Trophoblast cell (in vitro differentiated cells and primary cell): ENCODE results near the gene SAMD5.
A peak's percentile ranks its signal among the peaks of the same experiment; 100 is the strongest.

Source experiments
- DNase-seq, 2 donors: peaks; one replicate each; pipeline ENCODE4 v3.0.0-alpha.2; 2016
- H2AFZ ChIP-seq: 2 replicates; pipeline ENCODE4 v1.6.1; 2013; ENCODE audit warnings: low read length, moderate library complexity, mild to moderate bottlenecking; ENCODE audit not compliant: insufficient read depth, poor library complexity
- H2AK5ac ChIP-seq: 2 replicates; pipeline ENCODE4 v1.6.1; 2013; ENCODE audit warnings: mild to moderate bottlenecking, low read length
- H2BK120ac ChIP-seq: 2 replicates; pipeline ENCODE4 v1.6.1; 2013; ENCODE audit warnings: low read length, mild to moderate bottlenecking, moderate library complexity; ENCODE audit not compliant: insufficient read depth, poor library complexity
- H2BK12ac ChIP-seq: 2 replicates; pipeline ENCODE4 v1.6.1; 2013; ENCODE audit warnings: mild to moderate bottlenecking, low read length, moderate library complexity
- H2BK5ac ChIP-seq: 2 replicates; pipeline ENCODE4 v1.6.1; 2013; ENCODE audit warnings: low read length, low read depth, moderate library complexity, mild to moderate bottlenecking; ENCODE audit not compliant: poor library complexity
- H3K14ac ChIP-seq: 2 replicates; pipeline ENCODE4 v1.6.1; 2013; ENCODE audit warnings: mild to moderate bottlenecking, low read length
- H3K18ac ChIP-seq: 2 replicates; pipeline ENCODE4 v1.6.1; 2013; ENCODE audit warnings: mild to moderate bottlenecking, low read length
- H3K23ac ChIP-seq: 2 replicates; pipeline ENCODE4 v1.6.1; 2013; ENCODE audit warnings: low read length
- H3K27ac ChIP-seq: 2 replicates; pipeline ENCODE4 v1.5.1; 2013; ENCODE audit warnings: low read depth, mild to moderate bottlenecking, inconsistent platforms, low read length, moderate library complexity
- H3K27me3 ChIP-seq: 2 replicates; pipeline ENCODE4 v1.6.1; 2013; ENCODE audit warnings: inconsistent platforms, mild to moderate bottlenecking, low read length, moderate library complexity; ENCODE audit not compliant: insufficient read depth
- H3K36me3 ChIP-seq, 2 experiments: 1 replicate in 1 of 2; 2 replicates in 1 of 2; pipeline ENCODE4 v1.6.1; 2013; ENCODE audit warnings: low read length in 2 of 2, mild to moderate bottlenecking in 2 of 2, moderate library complexity in 1 of 2; ENCODE audit not compliant: insufficient read depth in 2 of 2, control insufficient read depth in 1 of 2
- H3K4ac ChIP-seq: 2 replicates; pipeline ENCODE4 v1.6.1; 2013; ENCODE audit warnings: low read depth, mild to moderate bottlenecking, low read length, moderate library complexity
- H3K4me1 ChIP-seq, 2 experiments: 1 replicate in 1 of 2; 2 replicates in 1 of 2; pipeline ENCODE4 v1.6.1; 2013; ENCODE audit warnings: low read length in 2 of 2, mild to moderate bottlenecking in 2 of 2, moderate library complexity in 1 of 2; ENCODE audit not compliant: insufficient read depth in 2 of 2, control insufficient read depth in 1 of 2
- H3K4me2 ChIP-seq: 2 replicates; pipeline ENCODE4 v1.6.1; 2013; ENCODE audit warnings: inconsistent platforms, mild to moderate bottlenecking, low read length, moderate library complexity
- H3K4me3 ChIP-seq: 2 replicates; pipeline ENCODE4 v1.5.1; 2013; ENCODE audit warnings: mild to moderate bottlenecking, low read depth, low read length, inconsistent platforms
- H3K79me1 ChIP-seq: one replicate; pipeline ENCODE4 v1.6.1; 2013; ENCODE audit warnings: low read length
- H3K79me2 ChIP-seq: 2 replicates; pipeline ENCODE4 v1.6.1; 2013; ENCODE audit warnings: low read length, mild to moderate bottlenecking; ENCODE audit not compliant: control insufficient read depth, insufficient read depth, poor library complexity
- H3K9ac ChIP-seq: 2 replicates; pipeline ENCODE4 v1.6.1; 2013; ENCODE audit warnings: mild to moderate bottlenecking, low read length
- H3K9me3 ChIP-seq: 2 replicates; pipeline ENCODE4 v1.6.1; 2013; ENCODE audit warnings: low read depth, mild to moderate bottlenecking, control low read depth, inconsistent platforms, low read length; ENCODE audit not compliant: insufficient read depth
- H4K12ac ChIP-seq: 2 replicates; pipeline ENCODE4 v1.6.1; 2013; ENCODE audit warnings: low read depth, mild to moderate bottlenecking, low read length, moderate library complexity
- H4K8ac ChIP-seq: 2 replicates; pipeline ENCODE4 v1.6.1; 2013; ENCODE audit warnings: low read depth, mild to moderate bottlenecking, low read length, moderate library complexity
- H4K91ac ChIP-seq: one replicate; pipeline ENCODE4 v1.6.1; 2013; ENCODE audit warnings: low read depth, mild to moderate bottlenecking, low read length, moderate library complexity
- WGBS: extraction: QIAGEN DNeasy Blood & Tissue Kit; methylation state at CpG from one replicate; pipeline ENCODE4 v1.1.7; 2013; ENCODE audit warnings: missing lambda C conversion rate; ENCODE audit not compliant: insufficient read length, insufficient coverage; ENCODE audit errors: extremely low coverage; 5-methylcytosine and 5-hydroxymethylcytosine counted together

The SAMD5 gene

GRCh38 chr6:147528511-147529145, 20.1 kb downstream of the SAMD5 start:
- no peaks in the 10 kb centered on the region for H3K4me1 ChIP-seq
- H4K91ac ChIP-seq, result no peak overlapping the region
- H2BK5ac ChIP-seq, result no peak overlapping the region
- no peak overlapping the region for H3K14ac ChIP-seq
- no peak overlapping the region for H3K4ac ChIP-seq
- no peak overlapping the region for H3K4me2 ChIP-seq
- H3K36me3 ChIP-seq, result no peaks in the 10 kb centered on the region
- H2BK120ac ChIP-seq, result no peak overlapping the region
- no peak overlapping the region for H3K23ac ChIP-seq
- no peak overlapping the region for H3K18ac ChIP-seq
- no peak overlapping the region for H2BK12ac ChIP-seq
- no peak overlapping the region for H3K9ac ChIP-seq
- H3K4me3 ChIP-seq, result no peak overlapping the region
- no peak for DNase-seq
- no peaks in the 10 kb centered on the region for H3K79me2 ChIP-seq
- H2AK5ac ChIP-seq, result no peak overlapping the region
- no peaks in the 10 kb centered on the region for H3K79me1 ChIP-seq
- H3K27ac ChIP-seq, result no peak overlapping the region
- H2AFZ ChIP-seq, result no peak overlapping the region
- H3K9me3 ChIP-seq, result no peaks in the 10 kb centered on the region
- H4K12ac ChIP-seq, result no peak overlapping the region
- H4K8ac ChIP-seq, result no peak overlapping the region
- no peaks in the 10 kb centered on the region for H3K27me3 ChIP-seq

- H3K36me3 ChIP-seq, result no peaks in the 10 kb centered on the region
- no peaks in the 10 kb centered on the region for H3K79me1 ChIP-seq
- no peak for DNase-seq
These were observed 21.9 kb downstream of the SAMD5 start for GRCh38 chr6:147530132-147531060.

GRCh38 chr6:147531321-147531720, 22.8 kb downstream of the SAMD5 start:
- WGBS, result no CpG with 5 or more reads among the region's 2 CpGs
- H2AK5ac ChIP-seq, result no peak overlapping the region

More at GRCh38 chr6:147530132-147531060, 21.9 kb downstream of the SAMD5 start:
- Histone ChIP-seq H3K4me3 (no peak overlapping the region), H4K12ac (no peak overlapping the region), H3K27ac (no peak overlapping the region), H3K4ac (no peak overlapping the region), H2BK120ac (no peak overlapping the region), H3K14ac (no peak overlapping the region), H2BK12ac (no peak overlapping the region), H3K9ac (no peak overlapping the region), H3K18ac (no peak overlapping the region), H3K23ac (no peak overlapping the region), H3K4me2 (no peak overlapping the region), H2AK5ac (no peak overlapping the region), H3K79me2 (no peaks in the 10 kb centered on the region), H3K9me3 (no peaks in the 10 kb centered on the region), H2BK5ac (no peak overlapping the region), H4K8ac (no peak overlapping the region), H3K4me1 (peaks cover 0 to 3% of the 10 kb centered on the region in 2 experiments), H3K27me3 (no peaks in the 10 kb centered on the region), H2AFZ (no peak overlapping the region), H4K91ac (no peak overlapping the region)
- WGBS, result no CpG with 5 or more reads among the region's 13 CpGs

GRCh38 chr6:147534116-147534860, 25.8 kb downstream of the SAMD5 start:
- Histone ChIP-seq H3K4ac (no peak overlapping the region), H3K36me3 (no peaks in the 10 kb centered on the region), H3K9me3 (no peaks in the 10 kb centered on the region), H3K23ac (no peak overlapping the region), H4K12ac (no peak overlapping the region), H2BK5ac (no peak overlapping the region), H3K4me2 (no peak overlapping the region), H3K4me1 (peaks cover 0 to 3% of the 10 kb centered on the region in 2 experiments), H3K4me3 (no peak overlapping the region), H2BK12ac (no peak overlapping the region), H3K18ac (no peak overlapping the region), H2BK120ac (no peak overlapping the region), H4K91ac (no peak overlapping the region), H2AK5ac (no peak overlapping the region), H3K27me3 (no peaks in the 10 kb centered on the region), H2AFZ (no peak overlapping the region), H3K79me2 (no peaks in the 10 kb centered on the region), H3K14ac (no peak overlapping the region), H3K79me1 (no peaks in the 10 kb centered on the region), H3K27ac (no peak overlapping the region), H3K9ac (peak overlapping the region; percentile 33), H4K8ac (peak overlapping the region; percentile 18)
- no CpG with 5 or more reads among the region's 13 CpGs for WGBS
- no peak for DNase-seq

More at GRCh38 chr6:147531321-147531720, 22.8 kb downstream of the SAMD5 start:
- H3K4me1 ChIP-seq, result peaks cover 0 to 3% of the 10 kb centered on the region in 2 experiments
- H3K27ac ChIP-seq, result no peak overlapping the region
- no peak overlapping the region for H3K18ac ChIP-seq
- H3K9me3 ChIP-seq, result no peaks in the 10 kb centered on the region
- H2BK12ac ChIP-seq, result no peak overlapping the region
- no peak overlapping the region for H2BK5ac ChIP-seq
- H2AFZ ChIP-seq, result no peak overlapping the region
- no peak for DNase-seq
- H3K79me1 ChIP-seq, result no peaks in the 10 kb centered on the region
- no peak overlapping the region for H4K91ac ChIP-seq
- no peak overlapping the region for H3K23ac ChIP-seq
- H3K9ac ChIP-seq, result no peak overlapping the region
- H2BK120ac ChIP-seq, result no peak overlapping the region
- H3K27me3 ChIP-seq, result no peaks in the 10 kb centered on the region
- no peak overlapping the region for H3K4ac ChIP-seq
- no peak overlapping the region for H4K12ac ChIP-seq
- H3K36me3 ChIP-seq, result no peaks in the 10 kb centered on the region
- H3K79me2 ChIP-seq, result no peaks in the 10 kb centered on the region
- no peak overlapping the region for H3K14ac ChIP-seq
- no peak overlapping the region for H3K4me3 ChIP-seq
- no peak overlapping the region for H4K8ac ChIP-seq
- no peak overlapping the region for H3K4me2 ChIP-seq
